NCI-H2081 treated with DMSO at 0.1 percent for 48 hours (cell line): ENCODE measurements around the gene CTDSPL.
"Not testable (repeated sequence)": the region's sequence is repeated elsewhere in the genome, so short reads cannot be mapped to it uniquely, and the experiment has no call there.

Source experiments
- DNase-seq: peaks from one replicate; lab custom pipeline; 2025; lab: John Stamatoyannopoulos, UW

The CTDSPL gene

GRCh38 chr3:37968813-37969595 is 107.3 kb downstream of the CTDSPL start:
- DNase-seq: no peak

GRCh38 chr3:37969596-37970100 is 108.0 kb downstream of the CTDSPL start:
- DNase-seq: no peak

- DNase-seq: no peak
Measured at GRCh38 chr3:37970802-37971201, 109.1 kb downstream of the CTDSPL start.

DNA sequence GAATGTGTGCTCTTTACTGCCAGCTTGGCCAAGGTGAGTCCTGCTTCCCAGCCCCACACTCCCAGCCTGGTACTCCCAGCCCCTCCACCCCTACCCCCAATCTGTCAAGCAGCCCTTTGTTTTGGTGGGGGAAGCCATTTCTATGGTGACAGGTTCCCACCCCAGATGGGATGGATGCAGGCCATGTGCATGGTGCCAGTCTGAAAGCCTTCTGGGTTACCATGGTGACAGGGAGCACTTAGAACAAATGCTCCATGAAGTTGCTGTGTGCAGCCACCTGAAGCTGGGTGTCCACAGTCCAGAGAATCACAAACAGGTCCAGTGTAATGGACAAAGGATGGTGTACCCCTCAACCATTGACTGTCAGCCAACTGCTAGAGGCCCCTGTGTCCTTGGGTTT is 109.8 kb downstream of the CTDSPL start:
- DNase-seq: no peak

- DNase-seq: not testable (repeated sequence)
Measured at GRCh38 chr3:37972056-37972455, 110.4 kb downstream of the CTDSPL start.

DNA sequence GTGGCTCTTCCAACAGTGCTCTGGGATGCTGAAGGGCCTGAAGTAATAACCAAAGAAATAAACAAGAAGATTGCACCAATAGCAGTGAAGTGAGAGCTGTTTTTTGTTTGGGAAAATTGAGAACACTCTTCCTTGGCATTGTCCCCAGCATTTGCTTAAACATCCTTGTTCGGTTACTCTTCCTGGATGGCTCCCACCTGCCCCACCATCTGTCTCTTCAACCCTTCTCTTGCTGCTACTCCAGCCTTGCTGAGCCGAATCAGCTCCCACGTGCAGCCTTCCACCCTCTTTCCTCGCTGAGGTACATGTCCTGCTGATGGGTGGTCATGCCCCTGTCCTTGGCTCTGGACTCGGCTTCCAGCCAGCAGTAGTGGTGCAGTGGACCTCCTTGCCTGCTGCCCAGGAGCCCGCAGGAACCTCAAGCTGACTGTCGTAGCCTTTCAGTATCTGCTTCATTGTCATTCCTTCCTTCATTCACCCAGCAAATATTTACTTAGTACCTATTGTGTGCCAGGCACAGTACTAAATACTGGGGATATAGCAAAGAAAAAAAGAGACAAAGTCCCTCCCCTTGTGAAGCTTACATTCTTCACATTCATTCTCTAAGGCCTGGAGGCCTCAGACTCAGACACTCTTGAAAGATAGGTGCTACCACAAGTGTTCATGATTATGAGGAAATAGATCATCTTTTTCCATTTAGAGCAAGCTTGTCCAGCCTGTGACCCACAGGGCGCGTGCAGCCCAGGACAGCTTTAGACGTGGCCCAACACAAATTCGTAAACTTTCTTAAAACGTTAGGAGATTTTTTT is 111.8 kb downstream of the CTDSPL start:
- no peak for DNase-seq

DNA sequence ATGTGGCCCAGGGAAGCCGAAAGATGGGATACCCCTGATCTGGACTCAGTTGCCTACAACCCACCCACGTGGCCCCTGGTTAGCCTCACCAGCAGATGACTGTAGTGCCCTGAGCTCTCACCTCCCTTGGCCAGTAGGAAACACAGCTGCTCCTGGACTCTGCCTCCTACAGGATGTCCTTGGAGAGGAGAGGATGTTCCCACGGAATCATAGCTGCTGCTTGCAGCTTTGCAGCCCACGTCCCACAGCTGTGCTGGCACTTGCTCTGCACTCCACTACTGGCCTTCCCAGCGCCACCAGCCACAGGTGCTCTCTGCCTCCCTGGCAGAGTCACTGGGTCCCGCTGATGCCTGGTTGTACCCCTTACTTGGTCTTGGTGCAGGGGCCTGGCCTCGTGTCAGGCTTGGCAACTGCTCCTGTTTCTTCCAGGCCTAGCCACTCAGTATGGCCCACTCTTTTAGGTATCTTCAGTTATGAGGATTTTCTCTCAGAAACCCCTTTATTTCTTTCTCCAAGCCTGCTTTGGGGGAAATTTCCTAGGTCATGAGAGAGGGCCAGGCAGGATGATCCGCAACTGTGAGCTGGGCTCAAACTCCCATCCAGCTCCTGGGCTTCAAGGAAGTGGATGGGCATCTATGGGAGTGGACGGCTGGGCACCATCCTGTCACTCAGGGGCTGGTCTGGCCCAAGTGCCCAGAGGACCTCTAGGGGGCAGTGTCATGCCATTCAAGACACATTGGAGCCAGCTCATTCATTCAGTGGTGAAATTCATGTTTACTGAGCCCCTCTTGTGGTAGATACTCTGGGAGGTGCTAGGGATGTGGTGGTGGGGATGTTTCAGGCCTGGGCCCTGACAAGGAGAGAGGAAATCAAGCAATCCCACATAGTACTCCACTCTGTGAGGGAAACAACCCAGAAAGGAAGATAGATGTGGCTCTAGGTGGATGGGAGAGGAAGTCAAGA is 112.7 kb downstream of the CTDSPL start:
- DNase-seq: no peak

DNA sequence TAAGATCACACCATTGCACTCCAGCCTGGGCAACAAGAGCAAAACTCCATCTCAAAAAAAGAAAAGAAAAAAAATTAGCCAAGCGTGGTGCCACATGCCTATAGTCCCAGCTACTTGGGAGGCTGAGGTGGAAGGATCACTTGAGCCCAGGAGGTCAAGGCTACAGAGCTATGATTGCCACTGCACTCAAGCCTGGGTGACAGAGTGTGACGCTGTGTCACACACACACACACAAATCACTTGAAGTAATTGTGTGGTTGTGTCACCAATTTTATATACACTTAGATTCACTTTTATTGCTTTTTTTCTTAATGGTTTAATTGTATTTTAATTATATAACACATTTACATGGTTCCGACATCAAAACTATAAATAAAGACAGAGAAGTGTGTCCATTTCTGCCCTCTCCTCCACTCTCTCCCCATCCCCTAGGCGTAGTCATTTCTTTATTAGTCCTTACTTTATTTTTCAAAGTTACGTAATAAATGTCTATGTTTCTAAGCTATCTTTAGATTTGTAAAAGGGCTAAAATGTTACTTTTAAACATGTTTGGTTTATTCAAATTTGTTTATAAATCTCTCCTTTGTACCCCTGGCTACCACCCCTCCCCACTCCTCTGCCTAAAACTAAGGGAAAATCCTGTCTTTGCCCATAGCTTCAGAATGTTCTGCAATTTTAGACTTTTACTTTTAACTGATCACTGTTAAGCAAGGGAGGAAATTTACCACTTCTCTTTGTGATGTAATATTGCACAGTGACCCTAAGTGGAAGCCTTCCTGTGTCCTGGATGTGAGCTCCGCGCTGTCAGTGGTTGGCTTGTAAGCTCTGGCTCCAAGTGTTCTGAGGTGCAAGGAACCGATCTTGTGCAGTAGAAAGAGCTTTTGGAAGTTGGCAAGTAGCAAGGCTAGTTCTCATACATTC is 118.1 kb downstream of the CTDSPL start:
- no peak for DNase-seq

DNA sequence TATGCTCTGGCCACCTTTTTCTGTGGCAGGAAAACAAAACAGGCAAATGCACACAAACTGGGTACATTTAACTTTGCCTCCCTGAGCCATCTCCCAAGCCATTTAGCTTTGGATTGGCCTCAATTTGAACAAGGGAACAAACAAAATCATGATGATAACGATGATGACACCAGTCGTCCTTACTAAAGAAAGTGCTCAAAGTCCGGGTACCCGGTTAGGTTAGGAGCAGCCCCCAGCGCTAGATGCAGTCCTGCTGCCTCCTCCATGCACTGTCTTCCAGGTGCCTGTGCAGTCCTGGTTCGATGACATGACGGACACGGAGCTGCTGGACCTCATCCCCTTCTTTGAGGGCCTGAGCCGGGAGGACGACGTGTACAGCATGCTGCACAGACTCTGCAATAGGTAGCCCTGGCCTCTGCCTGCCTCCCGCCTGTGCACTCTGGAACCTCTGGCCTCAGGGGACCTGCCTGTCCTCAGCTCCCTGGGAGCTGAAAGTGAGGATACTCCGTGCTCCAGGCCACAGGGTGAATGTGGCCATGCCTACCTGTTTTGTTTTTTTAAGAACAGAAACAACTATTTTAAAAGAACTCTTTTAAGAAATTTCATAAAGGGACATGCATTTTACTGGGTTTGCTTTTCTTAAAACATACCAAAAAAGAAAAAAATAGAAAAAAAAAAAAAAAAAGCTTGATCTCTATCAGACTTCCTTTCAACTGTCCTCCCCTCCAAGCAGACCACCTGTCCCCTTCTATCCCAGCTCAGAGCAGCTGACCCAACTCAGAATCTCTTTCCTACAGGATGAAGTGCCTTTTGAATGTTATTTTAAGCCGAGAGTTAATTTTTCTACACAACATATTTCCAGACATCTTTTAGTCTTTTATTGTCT is 119.0 kb downstream of the CTDSPL start:
- DNase-seq: no peak

- DNase-seq: no peak
Measured at GRCh38 chr3:37981348-37981664, 119.6 kb downstream of the CTDSPL start.

GRCh38 chr3:37982331-37982730 is 120.7 kb downstream of the CTDSPL start:
- DNase-seq: no peak

DNA sequence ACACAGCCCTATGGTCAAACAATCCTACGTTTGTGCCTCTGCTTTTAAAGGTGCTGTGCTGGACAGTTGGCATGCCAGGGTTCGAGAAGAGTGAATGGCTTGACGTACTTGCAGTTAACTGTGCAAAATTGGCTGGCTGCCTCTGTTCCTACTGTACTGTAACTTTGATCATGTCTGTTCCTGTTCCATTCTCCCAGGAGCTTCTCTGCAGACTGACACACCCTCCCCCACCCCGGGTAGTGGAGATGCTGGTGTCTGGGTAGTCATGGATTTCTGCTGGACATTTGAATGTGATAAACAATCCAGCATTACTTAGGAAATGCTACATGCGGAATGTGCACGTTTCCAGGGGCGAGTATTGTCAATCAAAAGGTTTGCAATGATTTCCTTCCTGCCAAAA is 122.4 kb downstream of the CTDSPL start:
- no peak for DNase-seq

- no peak for DNase-seq
Measured at GRCh38 chr3:37984596-37984995, 122.9 kb downstream of the CTDSPL start.

DNA sequence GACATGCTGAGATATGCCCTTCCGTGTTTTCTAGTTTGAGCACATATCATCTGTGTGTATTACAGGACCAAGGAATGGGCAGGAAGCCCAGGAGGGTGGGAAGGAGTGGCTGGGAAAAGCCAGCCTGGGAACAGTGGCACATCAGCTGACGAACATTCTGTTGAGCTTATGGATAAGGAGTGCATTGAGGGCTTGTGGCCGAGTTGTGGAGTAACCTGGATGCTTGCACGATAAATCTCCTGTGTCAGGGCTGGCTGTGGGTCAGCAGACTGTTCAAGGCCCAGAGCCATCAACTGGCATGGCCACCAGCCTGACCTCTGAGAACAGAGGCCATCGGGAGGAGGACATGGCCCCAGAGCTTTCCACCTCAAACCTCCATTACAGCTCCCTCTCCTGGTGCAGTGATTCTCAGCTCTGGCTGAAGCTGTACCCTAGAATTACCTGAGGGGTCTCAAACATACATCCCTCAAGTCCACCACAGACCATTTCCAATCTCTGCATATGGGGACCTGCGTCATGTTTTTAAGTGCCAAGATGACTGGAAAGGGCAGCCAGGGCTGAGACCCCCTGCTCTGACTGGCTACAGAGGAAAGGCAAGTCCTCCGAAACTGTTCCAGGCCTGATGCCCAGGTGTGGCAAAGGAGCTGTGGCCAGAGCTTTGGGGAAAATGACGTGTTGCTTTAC is 124.1 kb downstream of the CTDSPL start:
- DNase-seq: no peak

GRCh38 chr3:37986479-37987314 is 125.0 kb downstream of the CTDSPL start:
- DNase-seq: no peak

- DNase-seq: no peak
Measured at GRCh38 chr3:37987315-37987697, 125.6 kb downstream of the CTDSPL start.

GRCh38 chr3:37987751-37988179 is 126.1 kb downstream of the CTDSPL start:
- DNase-seq: no peak

- not testable (repeated sequence) for DNase-seq
Measured at GRCh38 chr3:37988376-37988775, 126.7 kb downstream of the CTDSPL start.
